Measurements from ENCODE around the gene MTFP1.

DNA sequence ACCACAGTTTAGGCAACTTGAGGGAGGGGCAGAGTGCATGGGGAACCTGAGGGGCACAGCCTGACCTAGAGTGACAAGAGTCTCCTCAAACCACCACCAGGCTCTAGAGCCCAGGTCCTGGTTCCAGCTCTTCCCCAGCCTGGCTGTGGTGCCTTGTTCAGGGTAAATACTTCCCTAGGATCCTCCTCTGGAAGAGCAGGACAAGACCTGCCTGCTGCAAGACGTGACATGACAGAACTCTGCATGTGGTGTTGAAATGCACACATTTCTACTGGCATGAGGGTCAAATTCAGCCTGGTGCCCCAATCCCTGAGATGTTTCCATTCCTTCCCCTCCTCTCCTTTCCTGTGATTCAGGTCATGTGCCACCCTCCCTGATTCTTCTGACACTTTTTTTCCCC is 25.4 kb upstream of the MTFP1 start:
- TF ChIP-seq, protein P1, sequence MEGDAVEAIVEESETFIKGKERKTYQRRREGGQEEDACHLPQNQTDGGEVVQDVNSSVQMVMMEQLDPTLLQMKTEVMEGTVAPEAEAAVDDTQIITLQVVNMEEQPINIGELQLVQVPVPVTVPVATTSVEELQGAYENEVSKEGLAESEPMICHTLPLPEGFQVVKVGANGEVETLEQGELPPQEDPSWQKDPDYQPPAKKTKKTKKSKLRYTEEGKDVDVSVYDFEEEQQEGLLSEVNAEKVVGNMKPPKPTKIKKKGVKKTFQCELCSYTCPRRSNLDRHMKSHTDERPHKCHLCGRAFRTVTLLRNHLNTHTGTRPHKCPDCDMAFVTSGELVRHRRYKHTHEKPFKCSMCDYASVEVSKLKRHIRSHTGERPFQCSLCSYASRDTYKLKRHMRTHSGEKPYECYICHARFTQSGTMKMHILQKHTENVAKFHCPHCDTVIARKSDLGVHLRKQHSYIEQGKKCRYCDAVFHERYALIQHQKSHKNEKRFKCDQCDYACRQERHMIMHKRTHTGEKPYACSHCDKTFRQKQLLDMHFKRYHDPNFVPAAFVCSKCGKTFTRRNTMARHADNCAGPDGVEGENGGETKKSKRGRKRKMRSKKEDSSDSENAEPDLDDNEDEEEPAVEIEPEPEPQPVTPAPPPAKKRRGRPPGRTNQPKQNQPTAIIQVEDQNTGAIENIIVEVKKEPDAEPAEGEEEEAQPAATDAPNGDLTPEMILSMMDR (IDR thresholded peaks at IDR 0.05; ENCODE audit: borderline replicate concordance, extremely low read depth, low read length, poor library complexity, severe bottlenecking): no peak
- TF ChIP-seq EZH2 (IDR thresholded peaks at IDR 0.05; ENCODE audit: borderline replicate concordance, low read depth, low read length, severe bottlenecking): no peak

Measured in DND-41 (cell line).